ENCODE data around the gene NTMT1.

NTMT1 gene

GRCh38 chr9:129607027-129607387 is 19.0 kb upstream of the NTMT1 start:
- TF ChIP-seq POLR2AphosphoS5 (IDR thresholded peaks at IDR 0.05; ENCODE audit: low read depth, low read length) (no peak), POU2F2 (IDR thresholded peaks at IDR 0.05; ENCODE audit: low read depth, low read length) (no peak), SPI1 (IDR thresholded peaks at IDR 0.05; ENCODE audit: low read depth, low read length) (no peak), TAF1 (IDR thresholded peaks at IDR 0.05; ENCODE audit: low read depth, low read length) (no peak), POLR2A (IDR thresholded peaks at IDR 0.05; ENCODE audit: low read depth, low read length) (no peak), PAX5 (IDR thresholded peaks at IDR 0.05; ENCODE audit: insufficient read depth, low read length, severe bottlenecking) (no peak)
- FAIRE-seq (no peak), DNase-seq (ENCODE audit: insufficient read length, low spot score) (no peak)

GRCh38 chr9:129608561-129609481 is 17.1 kb upstream of the NTMT1 start:
- FAIRE-seq (no peak), DNase-seq (ENCODE audit: insufficient read length, low spot score) (no peak)
- no peak for TF ChIP-seq PAX5 (IDR thresholded peaks at IDR 0.05; ENCODE audit: insufficient read depth, low read length, severe bottlenecking)
- TF ChIP-seq TAF1 (IDR thresholded peaks at IDR 0.05; ENCODE audit: low read depth, low read length) = no peak

DNA sequence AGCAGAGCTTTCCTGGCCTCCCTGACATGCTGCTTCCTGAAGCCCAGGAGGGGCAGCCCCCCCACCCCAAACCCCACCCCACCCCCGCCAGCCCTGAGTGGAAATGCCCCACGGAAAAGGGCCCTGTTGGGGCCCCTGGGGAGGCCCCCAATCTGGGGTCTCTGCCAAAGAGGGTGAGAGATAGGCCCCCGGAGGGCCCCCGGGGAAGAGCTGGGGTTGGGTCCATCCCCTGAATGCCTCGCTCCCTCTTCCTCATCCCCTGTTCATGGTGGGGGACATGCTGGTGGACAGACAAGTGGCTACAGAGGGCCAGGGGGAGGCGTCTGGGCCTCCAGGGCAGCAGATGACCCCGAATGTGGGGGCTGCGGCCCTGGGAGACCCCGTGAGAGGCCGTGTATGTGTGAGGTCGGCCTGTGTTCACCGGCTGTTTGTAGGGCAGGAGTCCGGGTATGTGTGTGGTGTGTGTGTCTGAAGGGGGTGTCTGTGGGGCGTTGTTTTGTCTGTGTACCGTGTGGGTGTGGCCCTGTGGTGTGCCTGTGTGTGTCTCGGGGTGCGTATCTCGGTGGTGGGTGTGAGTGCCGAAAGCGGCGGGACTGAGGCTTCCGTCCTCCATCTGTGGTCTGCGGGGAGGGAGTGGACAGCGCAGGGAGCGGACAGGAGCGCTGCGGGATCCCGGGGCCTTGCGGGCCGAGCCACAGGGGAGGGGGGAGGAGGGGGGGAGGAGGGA is 16.3 kb upstream of the NTMT1 start:
- TF ChIP-seq SPI1 (IDR thresholded peaks at IDR 0.05; ENCODE audit: low read depth, low read length) = no peak
- TF ChIP-seq TAF1 (IDR thresholded peaks at IDR 0.05; ENCODE audit: low read depth, low read length) = no peak
- no peak for TF ChIP-seq PAX5 (IDR thresholded peaks at IDR 0.05; ENCODE audit: insufficient read depth, low read length, severe bottlenecking)
- no peak for TF ChIP-seq POLR2AphosphoS5 (IDR thresholded peaks at IDR 0.05; ENCODE audit: low read depth, low read length)
- no peak for TF ChIP-seq POLR2A (IDR thresholded peaks at IDR 0.05; ENCODE audit: low read depth, low read length)
- no peak for TF ChIP-seq POU2F2 (IDR thresholded peaks at IDR 0.05; ENCODE audit: low read depth, low read length)
- DNase-seq (ENCODE audit: insufficient read length, low spot score) (peak; percentile 73), FAIRE-seq (no peak)

DNA sequence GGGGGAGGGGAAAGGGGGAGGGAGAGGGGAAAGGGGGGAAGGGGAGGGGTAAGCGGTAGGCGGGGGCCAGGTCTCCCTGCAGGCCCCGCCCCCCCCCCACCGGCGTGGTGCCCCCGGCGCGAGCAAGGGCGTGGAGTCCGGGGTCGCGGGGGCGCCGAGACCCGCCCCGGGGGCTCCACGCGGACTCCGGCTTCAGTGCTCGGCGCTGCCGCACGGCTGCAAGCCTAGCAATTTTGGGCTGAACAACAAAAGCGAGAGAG is 15.8 kb upstream of the NTMT1 start:
- no peak for TF ChIP-seq SPI1 (IDR thresholded peaks at IDR 0.05; ENCODE audit: low read depth, low read length)
- no peak for TF ChIP-seq POLR2AphosphoS5 (IDR thresholded peaks at IDR 0.05; ENCODE audit: low read depth, low read length)
- TF ChIP-seq POU2F2 (IDR thresholded peaks at IDR 0.05; ENCODE audit: low read depth, low read length) = no peak
- TF ChIP-seq TAF1 (IDR thresholded peaks at IDR 0.05; ENCODE audit: low read depth, low read length) = no peak
- TF ChIP-seq POLR2A (IDR thresholded peaks at IDR 0.05; ENCODE audit: low read depth, low read length) = no peak
- no peak for TF ChIP-seq PAX5 (IDR thresholded peaks at IDR 0.05; ENCODE audit: insufficient read depth, low read length, severe bottlenecking)
- FAIRE-seq (no peak), DNase-seq (ENCODE audit: insufficient read length, low spot score) (no peak)

DNA sequence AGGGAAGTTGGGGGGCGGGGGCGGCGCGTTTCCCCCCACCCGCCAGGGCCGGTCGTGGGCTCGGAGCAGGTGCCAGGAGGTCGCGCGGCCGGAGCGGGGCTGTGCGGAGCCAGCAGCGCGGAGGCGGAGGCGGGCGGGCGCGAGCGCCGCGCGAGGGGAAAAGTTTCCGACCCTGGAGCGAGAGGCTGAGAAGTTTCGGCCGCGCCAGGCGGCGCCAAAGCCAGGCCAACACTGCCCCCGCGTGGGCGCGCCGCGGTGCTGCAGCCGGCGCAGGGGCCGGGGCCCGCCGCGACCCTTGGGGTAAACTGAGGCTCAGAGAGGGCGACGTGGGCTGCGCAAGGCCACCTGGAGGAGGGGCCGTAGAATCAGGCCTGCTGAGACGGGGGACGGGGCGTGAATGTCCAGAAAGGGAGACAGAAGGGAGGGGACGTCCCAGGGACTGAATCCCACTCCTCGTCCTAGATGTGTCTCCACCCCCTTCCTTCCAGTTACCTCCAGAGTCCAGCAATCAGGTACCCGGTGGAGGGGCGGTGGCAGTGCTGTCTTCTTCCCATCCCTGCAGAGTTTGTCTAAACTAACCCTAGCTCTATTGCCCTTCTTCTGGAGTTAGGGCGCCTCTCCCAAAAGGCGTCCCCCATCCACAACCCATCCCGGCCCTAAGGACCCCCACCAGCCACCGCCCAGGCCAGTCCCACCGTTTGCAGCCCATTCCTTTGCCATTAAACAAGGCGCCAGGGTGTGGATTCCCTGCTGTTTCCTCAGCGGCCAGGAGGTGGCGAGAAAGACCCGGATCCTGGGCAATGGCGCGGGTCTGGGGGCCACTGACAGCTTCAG is 15.3 kb upstream of the NTMT1 start:
- DNase-seq (ENCODE audit: insufficient read length, low spot score) (peak; percentile 84), FAIRE-seq (peak; percentile 86)
- TF ChIP-seq PAX5 (IDR thresholded peaks at IDR 0.05; ENCODE audit: insufficient read depth, low read length, severe bottlenecking) (peak; percentile 20), POLR2AphosphoS5 (IDR thresholded peaks at IDR 0.05; ENCODE audit: low read depth, low read length) (no peak), POLR2A (IDR thresholded peaks at IDR 0.05; ENCODE audit: low read depth, low read length) (no peak), POU2F2 (IDR thresholded peaks at IDR 0.05; ENCODE audit: low read depth, low read length) (no peak)

- FAIRE-seq = no peak
- no peak for TF ChIP-seq PAX5 (IDR thresholded peaks at IDR 0.05; ENCODE audit: insufficient read depth, low read length, severe bottlenecking)
- no peak for TF ChIP-seq SPI1 (IDR thresholded peaks at IDR 0.05; ENCODE audit: low read depth, low read length)
- TF ChIP-seq POLR2A (IDR thresholded peaks at IDR 0.05; ENCODE audit: low read depth, low read length) = no peak
- no peak for TF ChIP-seq TAF1 (IDR thresholded peaks at IDR 0.05; ENCODE audit: low read depth, low read length)
- TF ChIP-seq POLR2AphosphoS5 (IDR thresholded peaks at IDR 0.05; ENCODE audit: low read depth, low read length) = no peak
- TF ChIP-seq POU2F2 (IDR thresholded peaks at IDR 0.05; ENCODE audit: low read depth, low read length) = no peak
- no peak for DNase-seq (ENCODE audit: insufficient read length, low spot score)
Observed at GRCh38 chr9:129611307-129611800, 14.6 kb upstream of the NTMT1 start.

GRCh38 chr9:129612123-129612522 is 13.8 kb upstream of the NTMT1 start:
- no peak for TF ChIP-seq TAF1 (IDR thresholded peaks at IDR 0.05; ENCODE audit: low read depth, low read length)
- TF ChIP-seq SPI1 (IDR thresholded peaks at IDR 0.05; ENCODE audit: low read depth, low read length) = no peak
- no peak for TF ChIP-seq POLR2A (IDR thresholded peaks at IDR 0.05; ENCODE audit: low read depth, low read length)
- TF ChIP-seq PAX5 (IDR thresholded peaks at IDR 0.05; ENCODE audit: insufficient read depth, low read length, severe bottlenecking) = no peak
- TF ChIP-seq POLR2AphosphoS5 (IDR thresholded peaks at IDR 0.05; ENCODE audit: low read depth, low read length) = no peak
- TF ChIP-seq POU2F2 (IDR thresholded peaks at IDR 0.05; ENCODE audit: low read depth, low read length) = no peak
- FAIRE-seq = no peak

DNA sequence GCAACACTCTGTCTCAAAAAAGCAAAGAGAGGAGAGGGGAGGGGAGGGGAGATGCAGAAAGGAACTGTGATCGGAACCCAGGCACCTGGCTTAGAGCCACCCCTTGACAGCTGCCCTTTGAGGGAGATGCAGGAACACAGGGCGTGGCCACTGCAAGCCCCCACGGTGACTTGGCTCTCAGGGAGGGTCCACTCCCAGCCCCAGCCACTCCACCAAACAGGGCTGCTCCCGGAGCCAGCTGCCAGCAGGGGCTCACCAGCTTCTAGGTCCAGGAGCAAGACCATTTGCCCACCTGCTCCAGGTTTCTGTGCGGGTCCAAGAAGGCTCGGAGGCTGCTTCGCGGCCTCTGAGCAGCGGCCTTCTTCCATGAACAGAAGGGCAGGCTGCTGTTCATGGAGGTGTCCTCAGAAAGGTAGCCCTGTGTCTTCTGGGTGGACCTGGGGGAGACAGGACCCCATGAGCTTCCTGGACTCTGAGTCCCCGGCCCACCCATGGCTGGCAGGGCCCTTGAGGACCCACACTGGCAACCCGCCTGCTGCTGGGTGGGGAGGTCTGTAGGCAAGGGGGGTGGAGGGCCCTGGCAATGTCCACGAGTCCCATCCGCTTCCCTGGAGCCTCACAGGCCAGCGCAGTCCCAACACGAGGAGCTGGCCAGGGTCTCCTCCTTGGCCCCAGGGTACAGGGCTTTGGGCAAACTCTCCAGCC is 13.0 kb upstream of the NTMT1 start:
- DNase-seq (ENCODE audit: insufficient read length, low spot score) (no peak), FAIRE-seq (no peak)
- TF ChIP-seq POLR2A (IDR thresholded peaks at IDR 0.05; ENCODE audit: low read depth, low read length) = no peak
- TF ChIP-seq SPI1 (IDR thresholded peaks at IDR 0.05; ENCODE audit: low read depth, low read length) = no peak
- no peak for TF ChIP-seq PAX5 (IDR thresholded peaks at IDR 0.05; ENCODE audit: insufficient read depth, low read length, severe bottlenecking)
- no peak for TF ChIP-seq TAF1 (IDR thresholded peaks at IDR 0.05; ENCODE audit: low read depth, low read length)
- TF ChIP-seq POLR2AphosphoS5 (IDR thresholded peaks at IDR 0.05; ENCODE audit: low read depth, low read length) = no peak
- TF ChIP-seq POU2F2 (IDR thresholded peaks at IDR 0.05; ENCODE audit: low read depth, low read length) = no peak

More at GRCh38 chr9:129612123-129612522, 13.8 kb upstream of the NTMT1 start:
- DNase-seq (ENCODE audit: insufficient read length, low spot score) = no peak
